Measurements from ENCODE around the gene BBS7. TPM values are rescaled to one million over a fixed set of nuclear protein-coding genes. Genes with fewer than 3 reads are reported as not detected.

Gene BBS7
- total and polyA plus RNA-seq, 2 donors (not counting 1 experiment from before 2014, with no cell fraction given), result 22.5 to 22.7 TPM

- Histone ChIP-seq H2AFZ (ENCODE audit: low read length) (no peak overlapping the region), H3K4me1 (ENCODE audit: control insufficient read depth, extremely low read depth, insufficient read depth, low read length) (peaks cover 17% of the 10 kb centered on the region), H3K79me2 (ENCODE audit: control insufficient read depth, insufficient read depth, low read length) (no peaks in the 10 kb centered on the region), H3K27ac (ENCODE audit: insufficient read depth, low read length) (peak overlapping the region; percentile 59), H3K4me3 (replicated peaks in 1 of 4; ENCODE audit: control extremely low read depth in 1 of 4, insufficient read depth in 1 of 4, low read depth in 3 of 4, low read length in 4 of 4) (no peak overlapping the region), H3K27me3 (ENCODE audit: control insufficient read depth, insufficient read depth, low read length) (no peaks in the 10 kb centered on the region), H3K9ac (ENCODE audit: insufficient read depth, low read length) (no peak overlapping the region), H4K20me1 (ENCODE audit: control insufficient read depth, extremely low read depth, insufficient read depth, low read length) (no peaks in the 10 kb centered on the region), H3K36me3 (ENCODE audit: control insufficient read depth, insufficient read depth, low read length) (no peaks in the 10 kb centered on the region), H3K9me3 (ENCODE audit: control insufficient read depth, insufficient read depth, low read depth, low read length) (no peaks in the 10 kb centered on the region), H3K4me2 (ENCODE audit: extremely low read depth, insufficient read depth, low read length) (no peak overlapping the region)
- DNase-seq (ENCODE audit: low read depth in 2 of 2), result peak in 1 of 2 donors; percentile 63
- TF ChIP-seq EZH2 (IDR thresholded peaks at IDR 0.05; ENCODE audit: low read length, missing control alignments) (no peak), CTCF (conservative IDR thresholded peaks at IDR 0.05 in 1 of 2, IDR thresholded peaks at IDR 0.05 in 1 of 2; ENCODE audit: low read depth in 1 of 2, low read length in 2 of 2) (no peak)
These were observed 80.8 kb downstream of the BBS7 start for GRCh38 chr4:121789455-121789854.

DNA sequence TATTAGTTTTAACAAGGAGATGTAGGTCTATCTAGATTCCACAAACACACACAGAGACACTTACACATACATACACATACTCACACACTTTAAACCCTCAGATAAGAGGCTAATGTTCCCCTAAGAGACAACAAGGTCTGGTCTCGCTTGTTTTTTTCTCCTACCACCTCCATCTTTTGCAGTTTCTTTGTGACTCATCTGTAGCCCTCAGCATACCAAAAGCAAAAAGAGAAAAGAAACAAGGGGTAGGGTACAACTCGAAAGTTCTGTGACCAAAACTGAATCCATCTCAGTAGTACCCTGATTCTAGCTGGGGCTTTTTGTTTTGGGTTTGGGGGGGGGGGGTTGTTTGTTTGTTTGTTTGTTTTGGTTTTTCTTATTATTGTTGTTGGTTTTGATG lies 81.4 kb downstream of the BBS7 start:
- Histone ChIP-seq H3K27me3 (ENCODE audit: control insufficient read depth, insufficient read depth, low read length) (no peaks in the 10 kb centered on the region), H3K36me3 (ENCODE audit: control insufficient read depth, insufficient read depth, low read length) (no peaks in the 10 kb centered on the region), H3K4me2 (ENCODE audit: extremely low read depth, insufficient read depth, low read length) (no peak overlapping the region), H3K9ac (ENCODE audit: insufficient read depth, low read length) (no peak overlapping the region), H3K79me2 (ENCODE audit: control insufficient read depth, insufficient read depth, low read length) (no peaks in the 10 kb centered on the region), H3K4me1 (ENCODE audit: control insufficient read depth, extremely low read depth, insufficient read depth, low read length) (peaks cover 17% of the 10 kb centered on the region), H4K20me1 (ENCODE audit: control insufficient read depth, extremely low read depth, insufficient read depth, low read length) (no peaks in the 10 kb centered on the region), H3K27ac (ENCODE audit: insufficient read depth, low read length) (peak overlapping the region; percentile 59), H3K4me3 (replicated peaks in 1 of 4; ENCODE audit: control extremely low read depth in 1 of 4, insufficient read depth in 1 of 4, low read depth in 3 of 4, low read length in 4 of 4) (no peak overlapping the region), H3K9me3 (ENCODE audit: control insufficient read depth, insufficient read depth, low read depth, low read length) (no peaks in the 10 kb centered on the region), H2AFZ (ENCODE audit: low read length) (no peak overlapping the region)
- DNase-seq (ENCODE audit: low read depth in 2 of 2), result peak in 1 of 2 donors; percentile 34
- no peak for TF ChIP-seq CTCF (conservative IDR thresholded peaks at IDR 0.05 in 1 of 2, IDR thresholded peaks at IDR 0.05 in 1 of 2; ENCODE audit: low read depth in 1 of 2, low read length in 2 of 2)
- no peak for TF ChIP-seq EZH2 (IDR thresholded peaks at IDR 0.05; ENCODE audit: low read length, missing control alignments)

DNA sequence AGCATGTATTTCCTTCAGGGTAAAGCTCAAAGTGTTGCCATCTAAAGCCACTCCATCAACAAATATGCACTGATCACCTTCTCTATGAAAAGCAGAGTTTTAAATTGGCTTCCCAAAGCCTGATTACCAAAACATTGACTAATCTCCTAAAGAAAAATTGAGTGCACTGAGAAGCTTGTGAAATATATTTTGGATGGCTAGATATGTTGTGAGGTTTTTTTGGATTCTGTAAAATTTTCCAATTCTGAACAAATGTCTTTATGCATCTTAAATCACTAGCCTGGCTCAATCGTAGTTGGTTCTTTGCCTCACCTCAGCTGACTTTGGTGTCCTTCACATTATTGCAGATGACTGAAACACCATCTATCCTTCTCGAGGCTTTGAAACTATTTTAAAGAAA lies 84.1 kb downstream of the BBS7 start:
- Histone ChIP-seq H4K20me1 (ENCODE audit: control insufficient read depth, extremely low read depth, insufficient read depth, low read length) (no peaks in the 10 kb centered on the region), H3K4me2 (ENCODE audit: extremely low read depth, insufficient read depth, low read length) (no peak overlapping the region), H3K4me3 (replicated peaks in 1 of 4; ENCODE audit: control extremely low read depth in 1 of 4, insufficient read depth in 1 of 4, low read depth in 3 of 4, low read length in 4 of 4) (no peak overlapping the region), H3K27ac (ENCODE audit: insufficient read depth, low read length) (peak overlapping the region; percentile 94), H3K27me3 (ENCODE audit: control insufficient read depth, insufficient read depth, low read length) (no peaks in the 10 kb centered on the region), H2AFZ (ENCODE audit: low read length) (no peak overlapping the region), H3K9ac (ENCODE audit: insufficient read depth, low read length) (no peak overlapping the region), H3K79me2 (ENCODE audit: control insufficient read depth, insufficient read depth, low read length) (no peaks in the 10 kb centered on the region), H3K4me1 (ENCODE audit: control insufficient read depth, extremely low read depth, insufficient read depth, low read length) (peaks cover 15% of the 10 kb centered on the region), H3K9me3 (ENCODE audit: control insufficient read depth, insufficient read depth, low read depth, low read length) (no peaks in the 10 kb centered on the region), H3K36me3 (ENCODE audit: control insufficient read depth, insufficient read depth, low read length) (no peaks in the 10 kb centered on the region)
- no peak for DNase-seq (ENCODE audit: low read depth in 2 of 2)
- TF ChIP-seq CTCF (conservative IDR thresholded peaks at IDR 0.05 in 1 of 2, IDR thresholded peaks at IDR 0.05 in 1 of 2; ENCODE audit: low read depth in 1 of 2, low read length in 2 of 2) (no peak), EZH2 (IDR thresholded peaks at IDR 0.05; ENCODE audit: low read length, missing control alignments) (no peak)
